GM19238 (cell line): Measurements from ENCODE around the gene LPP.

Experiments used
- DNase-seq: peaks from one replicate; pipeline ENCODE4 v3.0.0; 2011; ENCODE audit warnings: low spot score; ENCODE audit not compliant: insufficient read length

The LPP gene

GRCh38 chr3:188270423-188270972 is 116.5 kb downstream of the LPP start:
- DNase-seq, result no peak

GRCh38 chr3:188271226-188271914 is 117.4 kb downstream of the LPP start:
- DNase-seq, result no peak

- DNase-seq, result no peak
Measured at GRCh38 chr3:188272481-188273372, 118.8 kb downstream of the LPP start.

GRCh38 chr3:188274249-188274915 is 120.4 kb downstream of the LPP start:
- DNase-seq, result no peak

- DNase-seq, result no peak
Measured at GRCh38 chr3:188276375-188276774, 122.4 kb downstream of the LPP start.

GRCh38 chr3:188278717-188279324 is 124.9 kb downstream of the LPP start:
- no peak for DNase-seq

GRCh38 chr3:188279502-188280335 is 125.8 kb downstream of the LPP start:
- no peak for DNase-seq

- DNase-seq, result no peak
Measured at GRCh38 chr3:188280627-188281026, 126.7 kb downstream of the LPP start.

- DNase-seq, result no peak
Measured at GRCh38 chr3:188282871-188283270, 128.9 kb downstream of the LPP start.

GRCh38 chr3:188283347-188283746 is 129.4 kb downstream of the LPP start:
- no peak for DNase-seq

- DNase-seq, result no peak
Measured at GRCh38 chr3:188284455-188285212, 130.7 kb downstream of the LPP start.

- DNase-seq, result no peak
Measured at GRCh38 chr3:188286087-188286513, 132.1 kb downstream of the LPP start.

- DNase-seq, result no peak
Measured at GRCh38 chr3:188287339-188287738, 133.4 kb downstream of the LPP start.

- no peak for DNase-seq
Measured at GRCh38 chr3:188287762-188288505, 134.0 kb downstream of the LPP start.

- no peak for DNase-seq
Measured at GRCh38 chr3:188292251-188292650, 138.3 kb downstream of the LPP start.

GRCh38 chr3:188292827-188293226 is 138.9 kb downstream of the LPP start:
- no peak for DNase-seq

- no peak for DNase-seq
Measured at GRCh38 chr3:188294113-188294512, 140.2 kb downstream of the LPP start.

GRCh38 chr3:188294823-188295487 is 141.0 kb downstream of the LPP start:
- DNase-seq, result no peak
